Measurements from ENCODE around the gene MTFMT.

DNA sequence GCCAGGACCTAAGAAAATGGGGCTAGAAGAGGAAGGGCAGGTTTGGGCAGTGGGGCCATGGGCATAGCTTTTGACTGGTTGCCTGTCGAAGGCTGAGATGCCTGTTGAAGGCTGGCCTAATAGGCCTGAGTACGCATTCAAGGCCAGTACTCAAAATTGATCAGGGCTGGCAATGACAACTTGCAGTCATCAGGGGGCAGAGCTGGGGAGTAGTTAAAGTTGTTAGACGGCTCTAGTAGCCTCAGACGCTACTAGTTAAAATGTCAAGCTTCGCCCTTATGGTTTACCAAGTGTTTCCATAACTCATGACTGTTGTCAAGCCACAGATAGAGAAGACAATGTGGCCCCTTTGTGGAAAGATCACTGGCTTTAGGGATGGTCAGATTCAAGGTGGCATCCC, 68.4 kb downstream of the MTFMT start:
- no peak for TF ChIP-seq CTCF (IDR thresholded peaks at IDR 0.05; ENCODE audit: insufficient read depth, low read depth, low read length)
- TF ChIP-seq EZH2 (IDR thresholded peaks at IDR 0.05; ENCODE audit: insufficient read depth, low read length), result no peak

Data from astrocyte (in vitro differentiated cells and primary cell).